K562 treated with DMSO at 1 percent for 48 hours (cell line): ENCODE data around the gene RTKN. TPM values are rescaled to one million over a fixed set of nuclear protein-coding genes. Genes with fewer than 3 reads are reported as not detected.

Source experiments
- total RNA-seq: library from RNA; unstranded; fragments of 300-600 nt; gene quantifications from 2 replicates; pipeline ENCODE4 v1.2.3, GENCODE V29; 2022; ENCODE audit warnings: low replicate concordance; ENCODE audit errors: extremely low read depth

Gene RTKN
- total RNA-seq = not detected in 2 replicates

GRCh38 chr2:74441690-74442482 is at the start of gene RTKN:
RTKN (minus strand) TSS chr2:74441937; CDS start chr2:74441816, 121 bp downstream.

GRCh38 chr2:74482801-74483674 is 41.3 kb upstream of the RTKN start, which contains the start of the genes CCDC142 and TTC31:
CCDC142 (minus strand) TSS chr2:74482998; CDS start chr2:74482837, 161 bp downstream.
TTC31 (plus strand) TSS chr2:74483081; CDS start chr2:74483096, 15 bp downstream.

GRCh38 chr2:74472086-74472944 is 30.6 kb upstream of the RTKN start, which contains the start of gene MRPL53:
MRPL53 (minus strand) TSS chr2:74472680; CDS start chr2:74472660, 20 bp downstream.

GRCh38 chr2:74458132-74458937 is 16.6 kb upstream of the RTKN start, which contains the start of gene WBP1:
WBP1 (plus strand) TSS chr2:74458438; CDS start chr2:74458603, 165 bp downstream.

GRCh38 chr2:74454654-74455511 is 13.1 kb upstream of the RTKN start, which contains the start of gene INO80B:
INO80B (plus strand) TSS chr2:74455087; CDS start chr2:74455117, 30 bp downstream.

GRCh38 chr2:74421221-74421870 is 20.4 kb downstream of the RTKN start, which contains the start of the genes C2orf81 and WDR54:
C2orf81 (minus strand) TSS chr2:74421619; CDS start chr2:74421560, 59 bp downstream.
WDR54 (plus strand) TSS chr2:74421730; CDS start chr2:74422154, 424 bp downstream.

GRCh38 chr2:74379851-74380789 is 61.6 kb downstream of the RTKN start, which contains the start of gene DCTN1:
DCTN1 (minus strand) TSS chr2:74380311; CDS start chr2:74380037, 274 bp downstream.

Other genes starting within 250 kb of the RTKN start
- gene MTHFD2, start 243.3 kb downstream of the RTKN start, total RNA-seq = not detected in 2 replicates
- not detected in 2 replicates for gene SLC4A5, start 98.5 kb downstream of the RTKN start, total RNA-seq
- gene DCTN1, start 61.6 kb downstream of the RTKN start, total RNA-seq = 86.7 TPM in 1 of 2 replicates, not detected in the other
- gene C2orf81, start 20.3 kb downstream of the RTKN start, total RNA-seq = not detected in 2 replicates
- not detected in 2 replicates for gene WDR54, start 20.2 kb downstream of the RTKN start, total RNA-seq
- gene INO80B, start 13.2 kb upstream of the RTKN start, total RNA-seq = not detected in 2 replicates
- not detected in 2 replicates for gene WBP1, start 16.5 kb upstream of the RTKN start, total RNA-seq
- gene MOGS, start 23.4 kb upstream of the RTKN start, total RNA-seq = 308 TPM in 1 of 2 replicates, not detected in the other
- not detected in 2 replicates for gene MRPL53, start 30.7 kb upstream of the RTKN start, total RNA-seq
- gene CCDC142, start 41.1 kb upstream of the RTKN start, total RNA-seq = not detected in 2 replicates
- not detected in 2 replicates for gene TTC31, start 41.1 kb upstream of the RTKN start, total RNA-seq
- not detected in 2 replicates for gene LBX2, start 57.7 kb upstream of the RTKN start, total RNA-seq
- not detected in 2 replicates for gene PCGF1, start 65.8 kb upstream of the RTKN start, total RNA-seq
- not detected in 2 replicates for gene TLX2, start 72.5 kb upstream of the RTKN start, total RNA-seq
- gene DQX1, start 84.3 kb upstream of the RTKN start, total RNA-seq = not detected in 2 replicates
- gene AUP1, start 87.8 kb upstream of the RTKN start, total RNA-seq = not detected in 2 replicates
- gene HTRA2, start 88.0 kb upstream of the RTKN start, total RNA-seq = not detected in 2 replicates
- not detected in 2 replicates for gene LOXL3, start 112.0 kb upstream of the RTKN start, total RNA-seq
- not detected in 2 replicates for gene DOK1, start 112.8 kb upstream of the RTKN start, total RNA-seq
- gene M1AP, start 206.4 kb upstream of the RTKN start, total RNA-seq = not detected in 2 replicates
- gene SEMA4F, start 212.3 kb upstream of the RTKN start, total RNA-seq = not detected in 2 replicates